ENCODE measurements around the gene MRPL44.

DNA sequence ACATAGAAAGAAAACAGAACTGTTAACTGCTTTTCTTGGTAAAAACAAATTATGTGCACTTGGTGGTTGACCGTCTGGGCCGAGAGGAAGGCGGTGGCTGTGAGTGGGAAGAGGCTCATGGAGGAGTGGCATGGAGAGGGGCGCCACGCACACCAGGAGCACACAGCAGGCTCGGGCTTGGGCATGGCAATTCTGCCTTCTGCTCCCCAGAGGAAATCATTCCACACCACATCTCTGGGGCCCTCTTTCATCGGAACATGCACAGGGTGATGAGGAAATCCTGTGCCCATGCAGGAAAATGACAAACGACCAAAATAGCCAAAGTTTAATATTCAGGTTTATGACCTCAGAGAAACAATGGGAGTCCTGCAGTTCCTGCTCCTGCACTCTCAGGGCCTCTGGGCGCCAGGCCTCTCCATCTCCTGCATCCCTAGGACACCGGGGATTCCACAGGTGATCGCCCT, 38.6 kb upstream of the MRPL44 start:
- TF ChIP-seq CTCF (IDR thresholded peaks at IDR 0.05) (no peak), POLR2A (IDR thresholded peaks at IDR 0.05) (no peak)

Data from lower leg skin (tissue), 3 donors.